Right lobe of liver (tissue), 6 donors: Measurements from ENCODE around the gene CRIP1. TPM values are rescaled to one million over a fixed set of nuclear protein-coding genes. Genes with fewer than 3 reads are reported as not detected.
A peak's percentile ranks its signal among the peaks of the same experiment; 100 is the strongest.

ENCODE experiments used
- ATAC-seq, 4 donors: fragments of 200-7000 bp; cut with Tn5 transposase; one replicate each; pipeline ENCODE4 v1.9.1; 2020; ENCODE audit warnings: mild to moderate bottlenecking in 4 of 4, moderate library complexity in 4 of 4
- DNase-seq, 3 donors: peaks; one replicate each; pipeline ENCODE4 v3.0.0-alpha.2; 2020
- H3K27ac ChIP-seq, 3 donors: fragments of 200-600 bp; one replicate each; pipeline ENCODE4 v1.8.0; 2022
- H3K27me3 ChIP-seq, 2 donors: fragments of 200-600 bp; one replicate each; pipeline ENCODE4 v1.8.0; 2022
- H3K36me3 ChIP-seq, 4 donors: fragments of 200-600 bp; sonication (generic) in 1 of 4; one replicate each; pipeline versions ENCODE4 v1.5.1 to v1.8.0; 2017 to 2022; ENCODE audit warnings: control low read depth in 1 of 4
- H3K4me1 ChIP-seq, 4 donors: fragments of 200-600 bp; sonication (generic) in 1 of 4; one replicate each; pipeline versions ENCODE4 v1.5.1 to v1.8.0; 2017 to 2022; ENCODE audit warnings: control low read depth in 1 of 4
- H3K4me3 ChIP-seq, 3 donors: fragments of 200-600 bp; one replicate each; pipeline ENCODE4 v1.8.0; 2022
- H3K9me3 ChIP-seq, 4 donors: fragments of 200-600 bp; sonication (generic) in 1 of 4; one replicate each; pipeline versions ENCODE4 v1.5.1 to v1.8.0; 2017 to 2022; ENCODE audit warnings: control low read depth in 1 of 4
- CTCF ChIP-seq, 4 donors: fragments of 200-600 bp in 3 of 4; fragments of 450-650 bp in 1 of 4; IDR thresholded peaks; one replicate each; pipeline versions ENCODE4 v1.5.1 to v1.8.0; 2016 to 2022; ENCODE audit warnings: antibody characterized with exemption in 4 of 4, mild to moderate bottlenecking in 2 of 4
- POLR2A ChIP-seq: fragments of 450-650 bp; IDR thresholded peaks from one replicate; pipeline ENCODE4 v1.6.1; 2017; ENCODE audit warnings: antibody characterized with exemption, mild to moderate bottlenecking
- WGBS: methylation state at CpG from one replicate; pipeline ENCODE4 v1.1.6; 2018; ENCODE audit warnings: low coverage, low lambda C conversion rate; ENCODE audit not compliant: insufficient coverage; ENCODE audit errors: missing lambda C conversion rate; 5-methylcytosine and 5-hydroxymethylcytosine counted together
- intact Hi-C, 2 donors: fragments of 100-400 bp; cut with DNase I; formaldehyde crosslinking; loops; one replicate each; pipeline versions ENCODE4 v1.11.2 to v1.14.1; 2022
- total RNA-seq, 6 experiments: library from RNA; depleted of rRNA in 2 of 6; stranded (reverse); fragments of >200 nt in 2 of 6; fragmentation: NEBNext Ultra II Directional in 3 of 6; extraction: Animal tissue kit (Norgen Biotek cat#: 25700) in 3 of 6; gene quantifications; one replicate each; pipeline versions ENCODE4 v1.1.0 to v1.2.4, GENCODE V29; 2016 to 2023
- donor health status: DM: no; HTN: yes; CAD: no.
- donor health status: DM: no; HTN: no; CAD: no.
- donor health status: DM: no; HTN: no; CAD: no.
- donor health status: DM: no; HTN: yes; CAD: no.
- donor health status: DM: no; HTN: yes; CAD: no.

Gene CRIP1
- total RNA-seq, 6 experiments from 2014 or later, result 0.79 to 5.4 (median 2.7) TPM

- H3K27me3 ChIP-seq, result no peaks in the 10 kb centered on the region
- WGBS, result 70% methylated on average over 16 of the region's 29 CpGs
- intact Hi-C loops, result no loop called here
- no peaks in the 10 kb centered on the region for H3K9me3 ChIP-seq
- TF ChIP-seq CTCF (IDR thresholded peaks at IDR 0.05), result no peak
- no peak for TF ChIP-seq POLR2A
- ATAC-seq (no peak), DNase-seq (no peak)
- H3K4me3 ChIP-seq, result no peak overlapping the region
- H3K4me1 ChIP-seq, result no peaks in the 10 kb centered on the region
- H3K36me3 ChIP-seq, result no peaks in the 10 kb centered on the region
- no peak overlapping the region for H3K27ac ChIP-seq
Observed at GRCh38 chr14:105503935-105504692, 17.4 kb downstream of the CRIP1 start.

GRCh38 chr14:105505101-105505500 lies 18.4 kb downstream of the CRIP1 start:
- WGBS, result 100% methylated on average over 5 of the region's 16 CpGs
- Histone ChIP-seq H3K9me3 (no peaks in the 10 kb centered on the region), H3K4me3 (no peak overlapping the region), H3K27ac (no peak overlapping the region), H3K4me1 (no peaks in the 10 kb centered on the region), H3K36me3 (no peaks in the 10 kb centered on the region), H3K27me3 (no peaks in the 10 kb centered on the region)
- no peak for DNase-seq
- ATAC-seq, result peak in 1 of 4 donors; percentile 15
- intact Hi-C loops, result no loop called here
- TF ChIP-seq CTCF (IDR thresholded peaks at IDR 0.05), result no peak
- TF ChIP-seq POLR2A, result no peak

GRCh38 chr14:105507247-105507646 lies 20.6 kb downstream of the CRIP1 start:
- Histone ChIP-seq H3K27ac (no peak overlapping the region), H3K9me3 (no peaks in the 10 kb centered on the region), H3K4me1 (no peaks in the 10 kb centered on the region), H3K27me3 (no peaks in the 10 kb centered on the region), H3K36me3 (no peaks in the 10 kb centered on the region), H3K4me3 (no peak overlapping the region)
- 65% methylated on average over 15 of the region's 17 CpGs for WGBS
- TF ChIP-seq CTCF (IDR thresholded peaks at IDR 0.05) (no peak), POLR2A (no peak)
- intact Hi-C loops, result no loop called here
- DNase-seq (no peak), ATAC-seq (no peak)

- no peak for TF ChIP-seq CTCF (IDR thresholded peaks at IDR 0.05)
- no peak for TF ChIP-seq POLR2A
- 79% methylated on average over 8 of the region's 16 CpGs for WGBS
- Histone ChIP-seq H3K4me1 (no peaks in the 10 kb centered on the region), H3K4me3 (no peak overlapping the region), H3K27me3 (no peaks in the 10 kb centered on the region), H3K27ac (no peak overlapping the region), H3K36me3 (no peaks in the 10 kb centered on the region), H3K9me3 (no peaks in the 10 kb centered on the region)
- DNase-seq (no peak), ATAC-seq (no peak)
- intact Hi-C loops, result no loop called here
Observed at GRCh38 chr14:105508069-105508468, 21.4 kb downstream of the CRIP1 start.
